HG03139 (cell line): ENCODE results near the gene TBCC.
"Not testable (repeated sequence)": the region's sequence is repeated elsewhere in the genome, so short reads cannot be mapped to it uniquely, and the experiment has no call there.

Source experiments
- ATAC-seq: cut with Tn5 transposase; IDR thresholded peaks from one replicate; pipeline ENCODE4 v1.9.1; 2021; ENCODE audit not compliant: unreplicated experiment

TBCC gene

GRCh38 chr6:42733867-42734481 lies 11.9 kb downstream of the TBCC start:
- not testable (repeated sequence) for ATAC-seq

GRCh38 chr6:42729731-42730130 lies 16.2 kb downstream of the TBCC start:
- no peak for ATAC-seq

- no peak for ATAC-seq
Measured at GRCh38 chr6:42727627-42728026, 18.3 kb downstream of the TBCC start.

GRCh38 chr6:42727087-42727611 lies 18.8 kb downstream of the TBCC start:
- no peak for ATAC-seq

GRCh38 chr6:42726485-42727086 lies 19.3 kb downstream of the TBCC start:
- peak; percentile 80 for ATAC-seq

- ATAC-seq, result no peak
Measured at GRCh38 chr6:42726026-42726425, 19.9 kb downstream of the TBCC start.

GRCh38 chr6:42724825-42725224 lies 21.1 kb downstream of the TBCC start:
- no peak for ATAC-seq

- ATAC-seq, result no peak
Measured at GRCh38 chr6:42722497-42722896, 23.4 kb downstream of the TBCC start, which contains the start of gene PRPH2. PRPH2 (minus strand) TSS chr6:42722597; CDS start chr6:42722334, 263 bp downstream.

GRCh38 chr6:42720739-42721138 lies 25.2 kb downstream of the TBCC start:
- ATAC-seq, result no peak

- no peak for ATAC-seq
Measured at GRCh38 chr6:42715871-42716270, 30.0 kb downstream of the TBCC start.

GRCh38 chr6:42714098-42714761 lies 31.7 kb downstream of the TBCC start:
- no peak for ATAC-seq

- ATAC-seq, result no peak
Measured at GRCh38 chr6:42711930-42712329, 34.0 kb downstream of the TBCC start.

- no peak for ATAC-seq
Measured at GRCh38 chr6:42710316-42710715, 35.6 kb downstream of the TBCC start.

GRCh38 chr6:42709871-42710270 lies 36.0 kb downstream of the TBCC start:
- no peak for ATAC-seq

GRCh38 chr6:42708096-42708495 lies 37.8 kb downstream of the TBCC start:
- no peak for ATAC-seq

- ATAC-seq, result no peak
Measured at GRCh38 chr6:42707595-42707994, 38.3 kb downstream of the TBCC start.

GRCh38 chr6:42704937-42705374 lies 40.9 kb downstream of the TBCC start:
- ATAC-seq, result no peak

- ATAC-seq, result no peak
Measured at GRCh38 chr6:42704251-42704936, 41.5 kb downstream of the TBCC start.

GRCh38 chr6:42702786-42703185 lies 43.1 kb downstream of the TBCC start:
- ATAC-seq, result not testable (repeated sequence)

- no peak for ATAC-seq
Measured at GRCh38 chr6:42702200-42702599, 43.7 kb downstream of the TBCC start.

- ATAC-seq, result no peak
Measured at GRCh38 chr6:42698217-42698616, 47.7 kb downstream of the TBCC start.
